Right renal cortex interstitium (tissue), 3 donors: Measurements from ENCODE around the gene BORCS6. TPM values are rescaled to one million over a fixed set of nuclear protein-coding genes. Genes with fewer than 3 reads are reported as not detected.

Experiments used
- DNase-seq, 3 donors: peaks; one replicate each; pipeline ENCODE4 v3.0.0-alpha.2; 2013; ENCODE audit warnings: low read depth in 3 of 3, low spot score in 2 of 3
- polyA plus RNA-seq, 3 donors: library from polyadenylated mRNA; unstranded; fragments of 120-200 nt; gene quantifications; one replicate each; pipeline ENCODE4 v1.2.1, GENCODE V29; 2013; ENCODE audit not compliant: insufficient read length in 3 of 3

BORCS6 gene
- polyA plus RNA-seq, 3 donors: 3.0 to 4.3 (median 3.7) TPM

DNA sequence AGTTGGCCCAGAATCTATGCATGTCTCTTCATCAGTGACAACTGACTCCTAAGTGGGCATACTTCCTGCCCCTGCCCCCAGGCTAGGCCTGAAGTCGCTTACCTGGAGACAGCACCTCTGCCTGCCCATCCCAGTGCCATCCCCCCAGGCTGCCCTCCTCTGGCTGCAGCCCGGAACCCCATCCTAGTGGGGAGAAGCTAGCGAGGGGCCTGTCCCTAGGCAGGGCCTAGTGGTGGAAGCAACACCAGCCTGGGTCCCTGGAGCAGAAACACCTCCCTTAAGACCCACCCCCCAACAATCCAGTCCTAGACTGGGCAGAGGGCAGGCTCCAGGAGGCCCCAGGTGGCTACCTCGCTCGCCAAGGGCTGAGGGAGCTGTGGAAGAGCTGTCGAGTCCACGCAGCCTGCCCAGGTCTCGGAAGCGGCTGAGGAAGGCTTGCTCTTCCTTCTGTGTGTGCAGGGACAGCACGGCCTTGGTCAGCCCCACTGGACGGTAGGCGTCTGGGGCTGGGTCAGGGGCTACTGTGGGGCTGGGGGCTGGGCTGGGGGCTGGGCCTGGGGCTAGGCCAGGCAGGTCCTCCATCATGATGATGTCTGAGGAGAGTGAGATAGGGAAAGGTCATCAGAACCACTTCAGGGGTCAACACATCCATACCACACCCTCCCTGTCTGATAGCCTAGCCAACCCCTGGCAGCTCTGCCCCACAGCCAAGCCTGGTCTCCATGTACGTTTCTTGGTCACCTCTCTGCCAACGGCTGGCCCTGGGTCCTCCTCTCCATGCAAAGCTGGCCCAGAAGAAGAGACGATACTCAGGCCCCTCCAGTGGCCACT lies 45.4 kb downstream of the BORCS6 start:
- DNase-seq: no peak

DNA sequence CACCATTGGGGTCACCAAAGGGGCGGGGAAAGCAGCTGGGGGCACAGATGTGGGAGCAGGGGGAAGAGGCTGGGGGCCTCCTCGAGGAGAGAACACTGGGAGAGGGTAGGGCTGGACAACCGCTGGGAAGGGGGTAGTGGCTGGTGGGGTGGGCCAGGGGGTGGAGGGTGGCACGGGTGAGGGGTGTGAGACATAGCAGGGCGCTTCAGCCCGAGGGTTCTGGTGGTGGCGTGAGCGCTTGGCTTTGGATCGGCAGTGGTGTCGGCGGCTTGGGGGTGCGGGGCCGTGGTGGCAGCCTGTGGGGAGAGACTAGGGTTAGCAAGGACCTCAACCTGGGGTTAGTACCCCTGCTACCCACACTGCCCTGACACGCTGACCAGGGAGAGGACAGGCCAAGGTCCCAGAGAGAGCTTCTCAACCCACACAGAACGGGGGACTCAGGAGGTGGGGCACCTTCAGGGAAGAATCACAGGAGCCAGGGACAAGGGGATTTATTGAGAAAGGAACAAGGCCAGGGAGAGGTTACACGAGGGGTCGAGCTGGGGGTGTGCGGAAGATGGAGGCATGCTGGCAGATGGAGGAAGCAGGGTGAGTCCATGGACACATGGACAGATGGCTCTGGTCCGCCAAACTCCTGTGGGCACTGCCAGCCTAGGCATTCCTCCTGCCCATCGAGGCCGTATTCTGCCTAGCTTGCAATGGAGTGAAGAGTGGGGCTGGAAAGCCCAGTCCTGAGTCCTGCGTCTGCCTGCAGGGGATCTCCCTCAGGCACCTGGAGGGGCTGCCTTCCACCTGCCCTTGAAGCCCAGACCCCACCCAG lies 46.2 kb downstream of the BORCS6 start:
- no peak for DNase-seq

DNA sequence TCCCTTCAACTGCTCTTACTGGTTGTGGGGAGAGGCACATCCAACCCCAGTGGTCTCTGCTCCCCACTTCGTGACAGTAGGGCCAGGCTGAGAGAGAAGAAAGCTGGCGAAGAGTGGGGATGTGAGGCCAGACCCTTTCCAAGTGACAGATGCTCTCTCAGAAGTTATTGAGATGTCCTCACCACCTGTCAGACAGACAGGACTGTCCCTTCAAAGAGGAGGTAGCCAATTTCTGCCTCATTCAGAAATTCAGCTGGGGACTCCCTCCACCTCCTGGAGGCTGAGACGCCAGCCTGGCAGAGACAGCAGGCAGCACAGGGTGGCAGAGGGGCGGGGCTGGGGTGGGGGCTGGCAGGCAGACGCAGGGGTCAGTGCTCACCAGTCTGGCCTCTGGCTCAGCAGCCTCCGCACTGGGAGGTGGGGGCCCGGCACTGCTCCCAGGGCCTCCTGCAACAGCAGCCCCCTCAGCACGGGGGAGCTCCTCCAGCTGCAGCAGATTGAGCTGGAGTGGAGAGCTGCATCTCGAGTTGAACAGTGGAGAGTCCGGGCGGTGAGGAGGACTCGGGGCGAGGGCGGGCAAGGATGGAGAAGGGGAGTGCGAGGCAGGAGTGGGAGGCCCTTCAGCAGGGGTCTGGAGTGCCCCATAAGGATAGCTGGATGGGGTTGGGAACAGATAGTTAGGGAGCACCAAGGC lies 46.9 kb downstream of the BORCS6 start:
- DNase-seq: no peak

DNA sequence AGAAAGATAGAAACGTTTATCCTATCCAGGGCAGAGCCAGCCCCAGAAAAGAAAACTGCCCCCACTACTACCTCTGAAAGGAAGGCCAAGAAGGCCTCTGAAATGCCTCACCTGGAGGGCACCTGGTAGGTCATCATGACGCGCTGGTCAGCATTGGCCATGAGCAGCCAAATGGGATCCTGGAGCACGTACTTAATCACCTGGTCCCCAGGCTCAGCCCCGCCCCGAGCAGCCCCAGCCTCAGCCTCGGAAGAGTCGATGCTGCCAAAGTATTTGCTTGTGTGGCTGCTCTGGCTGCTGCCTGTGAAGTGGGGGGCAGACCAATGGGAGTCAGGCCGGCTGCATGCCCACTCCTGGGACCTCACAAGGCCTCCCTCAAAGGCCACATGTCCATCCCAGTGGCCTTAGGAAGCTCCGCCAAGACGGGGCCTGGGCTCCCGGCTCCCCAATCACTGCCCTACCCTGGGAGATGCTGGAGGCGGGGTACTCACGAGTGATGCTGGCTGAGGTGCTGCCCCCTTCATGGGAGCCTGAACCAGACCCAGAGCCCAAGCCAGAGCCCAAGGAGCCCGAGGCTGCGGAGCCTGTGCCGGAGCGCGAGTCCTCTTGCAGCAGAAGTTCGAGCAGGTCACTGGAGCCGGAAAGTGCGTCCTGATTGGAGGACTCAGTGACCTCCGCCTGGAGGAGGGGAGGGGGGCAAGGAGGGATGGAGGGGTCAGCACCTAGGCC lies 47.7 kb downstream of the BORCS6 start:
- no peak for DNase-seq

DNA sequence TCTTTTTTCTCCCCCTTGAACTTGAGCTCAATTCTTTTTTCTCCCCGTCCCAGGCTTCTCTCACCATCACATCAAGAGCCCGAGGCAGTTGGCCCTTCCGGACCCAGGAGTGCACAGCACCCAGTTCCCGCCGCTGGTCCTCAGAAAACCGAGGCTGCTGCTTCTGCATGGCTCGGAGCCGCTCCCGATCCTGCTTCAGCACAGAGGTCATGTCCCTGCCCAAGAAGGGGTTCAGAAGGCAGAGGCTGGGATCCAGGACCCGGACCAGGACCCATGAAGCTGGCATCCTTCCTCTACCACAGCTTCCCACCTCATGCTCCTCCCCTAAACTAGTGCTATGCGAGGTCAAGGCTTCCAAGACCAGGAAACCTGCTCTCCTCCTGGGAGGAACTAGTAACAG lies 48.2 kb downstream of the BORCS6 start:
- no peak for DNase-seq

DNA sequence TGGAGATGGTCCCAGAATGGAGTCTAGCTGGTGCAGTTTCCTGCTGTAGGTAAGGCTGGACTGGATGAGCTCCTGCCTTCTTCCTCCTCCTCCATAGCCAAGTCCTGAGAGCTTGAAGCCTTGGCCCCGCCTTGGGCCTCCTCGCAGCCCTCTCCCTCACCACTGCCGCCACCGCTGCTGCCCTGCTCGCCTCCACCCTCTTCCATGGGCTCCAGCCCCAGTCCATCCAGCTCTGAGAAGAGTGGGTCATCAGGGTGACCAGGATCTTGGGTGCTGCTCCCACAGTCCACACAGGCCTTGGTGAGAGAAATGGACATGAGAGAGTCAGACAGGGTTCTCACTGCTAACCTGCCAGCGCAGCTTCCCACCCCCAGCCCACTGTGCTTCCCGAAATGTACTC lies 48.9 kb downstream of the BORCS6 start:
- no peak for DNase-seq

DNA sequence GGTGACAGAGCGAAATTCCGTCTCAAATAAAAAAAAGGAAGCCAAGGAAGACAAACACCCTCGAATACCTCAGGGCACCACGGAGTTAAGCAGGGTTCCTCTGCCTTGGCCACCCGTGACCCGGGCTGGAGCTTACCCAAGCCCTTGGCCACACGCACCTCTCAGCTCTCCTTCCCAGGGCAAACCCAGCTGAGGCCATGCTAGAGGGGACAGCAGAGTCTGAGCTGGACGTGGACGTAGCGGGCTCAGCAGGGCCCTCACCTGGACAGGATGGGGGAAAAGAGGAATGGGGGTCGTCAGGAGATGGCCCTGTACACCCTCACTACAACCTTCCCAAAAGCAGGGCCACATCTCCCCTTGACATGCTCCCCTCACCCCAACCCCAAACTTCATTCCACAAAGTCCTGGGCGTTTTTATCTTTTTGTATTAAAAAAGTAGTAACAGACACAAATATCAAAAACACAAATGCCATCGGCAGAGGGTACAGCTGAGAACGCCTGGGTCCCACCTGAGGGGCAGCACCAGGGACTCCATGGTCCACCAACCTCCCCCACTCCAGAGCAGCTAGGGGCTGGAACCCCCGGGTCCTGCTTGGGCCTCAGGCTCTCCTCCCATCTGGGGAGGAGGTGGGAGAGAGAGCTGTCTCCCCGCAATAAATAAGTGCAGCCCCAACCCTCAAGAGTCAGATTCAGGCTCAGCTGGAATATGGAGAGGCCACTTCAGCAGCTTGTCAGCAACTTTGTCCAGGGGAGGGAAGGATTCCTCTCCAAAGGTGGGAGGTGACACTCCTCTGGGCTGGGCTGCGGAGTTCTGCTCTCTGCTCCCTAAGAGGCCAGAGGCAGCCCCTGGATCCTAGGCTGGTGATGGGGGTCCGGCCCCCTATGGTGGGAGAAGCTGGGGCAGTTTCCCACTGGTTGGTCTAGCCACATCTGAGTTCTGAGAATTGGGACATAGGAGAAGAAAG lies 49.6 kb downstream of the BORCS6 start:
- no peak for DNase-seq

DNA sequence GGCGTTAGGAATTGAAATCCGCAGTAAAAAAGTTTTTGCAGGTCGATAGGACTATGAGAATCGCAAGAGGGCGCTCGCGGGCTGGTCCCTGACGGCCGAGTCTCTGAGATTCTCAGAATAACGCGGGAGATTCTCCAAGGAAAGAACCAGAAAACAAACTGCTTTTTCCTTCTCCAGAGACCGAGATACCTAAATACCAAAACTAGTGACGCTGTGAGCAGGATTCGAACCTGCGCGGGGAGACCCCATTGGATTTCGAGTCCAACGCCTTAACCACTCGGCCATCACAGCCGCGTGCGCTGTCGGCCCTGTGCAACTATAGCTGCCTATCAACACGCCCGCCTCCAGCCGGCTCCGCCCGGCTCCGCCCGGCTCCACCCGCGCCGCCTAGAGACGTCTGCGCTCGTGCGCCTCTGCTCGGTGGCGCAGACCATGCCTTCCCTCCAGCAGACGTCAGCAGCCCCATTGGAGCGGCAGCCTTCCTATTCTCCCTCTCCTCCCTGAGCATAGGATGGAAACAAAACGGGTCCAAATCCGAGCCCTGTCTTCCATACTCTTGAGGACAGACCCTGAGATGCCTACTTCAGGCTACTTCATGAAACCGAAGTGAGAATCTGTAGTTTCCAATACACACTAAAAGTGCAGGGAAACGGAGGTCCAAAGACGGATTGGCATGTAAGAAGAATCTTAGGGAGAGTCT lies 51.2 kb downstream of the BORCS6 start:
- peak in 2 of 3 donors; percentile 94 for DNase-seq

DNA sequence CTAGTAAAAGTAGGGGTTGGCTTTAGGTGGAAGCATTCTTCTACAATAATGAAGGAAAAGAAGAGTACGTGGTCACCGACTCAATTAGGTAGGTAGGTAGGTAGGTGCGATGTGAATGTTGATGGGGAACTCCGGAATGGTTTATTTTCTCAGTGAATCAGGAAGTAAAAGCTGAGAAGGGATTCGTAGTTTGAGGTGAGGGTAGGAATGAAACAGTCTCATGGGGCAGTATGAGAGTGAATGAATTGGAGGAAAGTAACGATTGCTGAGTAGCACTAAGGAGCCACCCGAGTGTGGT lies 51.7 kb downstream of the BORCS6 start:
- DNase-seq: no peak

Other genes starting within 250 kb of the BORCS6 start
- gene GUCY2D, start 187.6 kb downstream of the BORCS6 start, polyA plus RNA-seq: under 1 TPM; 0.03 to 0.35 (median 0.28) TPM
- 1 to 10 TPM in 2 of 3 donors, under 1 TPM in 1; 0.62 to 1.2 (median 1.1) TPM for gene ALOX15B, start 151.1 kb downstream of the BORCS6 start, polyA plus RNA-seq
- gene ALOX12B, start 102.5 kb downstream of the BORCS6 start, polyA plus RNA-seq: under 1 TPM; 0.54 to 0.91 (median 0.68) TPM
- gene ALOXE3, start 71.7 kb downstream of the BORCS6 start, polyA plus RNA-seq: not detected
- not detected for gene HES7, start 66.1 kb downstream of the BORCS6 start, polyA plus RNA-seq
- 10 to 100 TPM; 14.5 to 21.8 (median 21.2) TPM for gene PER1, start 37.8 kb downstream of the BORCS6 start, polyA plus RNA-seq
- 100 to 1,000 TPM in 2 of 3 donors, 10 to 100 TPM in 1; 98.7 to 114 (median 102) TPM for gene VAMP2, start 27.2 kb downstream of the BORCS6 start, polyA plus RNA-seq
- gene TMEM107, start 13.8 kb downstream of the BORCS6 start, polyA plus RNA-seq: 10 to 100 TPM; 22.4 to 25.9 (median 23.5) TPM
- 10 to 100 TPM; 28.6 to 36.7 (median 33.0) TPM for gene AURKB, start 20.4 kb upstream of the BORCS6 start, polyA plus RNA-seq
- gene CTC1, start 57.9 kb upstream of the BORCS6 start, polyA plus RNA-seq: 10 to 100 TPM; 18.9 to 24.9 (median 22.7) TPM
- gene PFAS, start 59.1 kb upstream of the BORCS6 start, polyA plus RNA-seq: 10 to 100 TPM; 35.3 to 43.0 (median 38.9) TPM
- gene RANGRF, start 98.5 kb upstream of the BORCS6 start, polyA plus RNA-seq: 10 to 100 TPM; 27.8 to 29.9 (median 28.7) TPM
- gene SLC25A35, start 105.2 kb upstream of the BORCS6 start, polyA plus RNA-seq: 1 to 10 TPM; 2.6 to 3.4 (median 3.2) TPM
- 10 to 100 TPM; 14.2 to 21.9 (median 15.1) TPM for gene ARHGEF15, start 120.1 kb upstream of the BORCS6 start, polyA plus RNA-seq
- not detected for gene ODF4, start 149.7 kb upstream of the BORCS6 start, polyA plus RNA-seq
- gene RPL26, start 193.0 kb upstream of the BORCS6 start, polyA plus RNA-seq: 1,000 to 10,000 TPM; 3,518 to 3,658 (median 3,532) TPM
- under 1 TPM in 2 of 3 donors, not detected in 1; 0.04 to 0.06 TPM for gene RNF222, start 207.6 kb upstream of the BORCS6 start, polyA plus RNA-seq
- 10 to 100 TPM; 44.9 to 54.6 (median 45.9) TPM for gene NDEL1, start 245.7 kb upstream of the BORCS6 start, polyA plus RNA-seq